HG03521 (cell line): ENCODE measurements around the gene EXOC4.
"Not testable (repeated sequence)": the region's sequence is repeated elsewhere in the genome, so short reads cannot be mapped to it uniquely, and the experiment has no call there.

Source experiments
- ATAC-seq: cut with Tn5 transposase; IDR thresholded peaks from one replicate; pipeline ENCODE4 v1.9.1; 2021; ENCODE audit warnings: mild to moderate bottlenecking, moderate library complexity; ENCODE audit not compliant: unreplicated experiment

The EXOC4 gene

GRCh38 chr7:133958822-133959221, 705.9 kb downstream of the EXOC4 start:
- ATAC-seq, result no peak

DNA sequence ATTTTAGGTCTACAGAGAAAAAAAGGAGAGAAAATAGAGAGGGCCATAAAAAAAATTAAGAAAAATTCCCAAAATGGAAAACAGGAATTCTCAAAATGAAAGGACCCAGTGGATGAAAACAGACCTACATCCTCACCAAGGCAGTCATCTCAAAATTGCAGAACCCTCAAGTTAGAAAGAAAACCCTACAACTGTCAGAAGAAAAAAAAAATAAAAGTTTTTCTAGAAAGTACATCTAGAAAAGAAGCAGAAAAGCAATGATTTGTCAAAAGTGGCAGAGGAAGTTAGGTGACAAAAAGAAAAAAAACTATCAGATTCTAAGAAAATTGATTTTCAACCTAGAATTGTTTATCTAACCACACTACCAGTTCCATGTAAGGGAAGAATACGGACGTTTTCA, 706.6 kb downstream of the EXOC4 start:
- no peak for ATAC-seq

DNA sequence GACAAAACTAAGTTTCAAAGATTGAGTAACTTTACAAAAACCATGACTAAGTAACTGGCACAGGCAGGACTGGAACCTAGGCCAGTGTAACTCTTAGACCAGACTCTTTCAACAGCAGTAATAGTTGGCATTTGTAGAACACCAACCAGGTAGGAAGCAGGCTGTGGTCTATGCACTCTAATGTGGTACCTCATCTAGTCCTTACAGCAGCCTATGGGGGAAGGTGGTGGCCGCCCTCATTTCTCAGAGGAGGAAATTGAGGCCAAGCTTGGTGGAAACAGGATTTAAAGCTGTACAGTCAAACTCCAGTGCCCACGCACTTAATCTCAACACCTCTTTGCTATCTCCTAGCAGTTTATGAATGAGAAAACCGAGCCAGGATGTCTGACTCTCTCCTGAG, 708.8 kb downstream of the EXOC4 start:
- no peak for ATAC-seq

DNA sequence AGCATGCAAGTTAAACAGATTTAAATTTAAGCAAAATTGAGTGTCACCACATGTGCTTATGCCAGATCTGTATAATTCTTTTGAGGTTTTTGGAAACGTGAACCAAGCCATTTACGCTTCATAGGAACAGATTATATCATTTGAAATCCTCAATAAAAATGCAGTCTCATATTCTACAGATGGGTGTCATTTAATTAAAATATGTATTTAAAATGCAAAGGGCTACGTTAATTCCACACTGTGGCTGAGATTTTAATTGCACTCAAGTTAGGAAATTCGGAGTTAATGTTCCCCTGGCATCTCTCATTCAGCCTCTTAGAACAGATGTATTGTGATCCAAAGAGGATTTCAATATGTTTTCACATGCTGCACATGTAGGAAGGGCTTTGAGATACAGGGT, 709.8 kb downstream of the EXOC4 start:
- no peak for ATAC-seq

DNA sequence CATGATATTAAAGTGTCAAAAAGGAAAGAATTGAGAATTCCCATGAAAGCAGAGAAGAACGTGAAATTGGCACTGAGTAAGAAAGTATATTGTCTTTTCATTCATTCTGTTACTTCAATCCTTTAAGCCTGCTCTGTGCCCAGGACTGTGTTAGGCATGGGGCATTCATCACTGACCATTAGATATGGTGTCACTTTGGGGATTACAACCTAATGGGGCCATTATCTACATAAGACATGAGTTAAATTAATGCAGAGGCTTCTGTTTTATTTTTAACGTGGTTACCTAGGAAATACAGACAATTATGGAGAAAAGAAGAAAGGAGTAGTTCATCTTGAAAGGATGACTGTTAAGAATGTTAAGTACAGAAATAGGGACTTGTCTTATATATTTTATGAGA, 710.8 kb downstream of the EXOC4 start:
- no peak for ATAC-seq

GRCh38 chr7:133971625-133972024, 718.7 kb downstream of the EXOC4 start:
- no peak for ATAC-seq

DNA sequence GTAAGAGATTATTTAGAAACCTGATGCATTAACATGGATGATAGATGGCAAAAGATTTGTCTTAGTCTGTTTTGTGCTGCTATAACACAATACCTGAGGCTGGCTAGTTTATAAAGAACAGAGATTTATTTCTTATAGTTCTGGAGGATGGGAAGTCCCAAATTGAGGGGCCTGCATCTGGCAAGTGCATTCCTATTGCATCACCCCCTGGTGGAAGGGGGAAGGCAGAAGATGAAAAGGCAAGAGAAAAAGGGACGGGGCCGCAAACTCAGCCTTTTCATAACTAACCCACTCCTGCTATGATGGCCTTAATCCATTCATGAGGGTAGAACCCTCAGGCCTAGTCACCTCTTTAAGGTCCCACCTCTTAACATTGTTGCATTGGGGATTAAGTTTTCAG, 720.8 kb downstream of the EXOC4 start:
- ATAC-seq, result no peak

DNA sequence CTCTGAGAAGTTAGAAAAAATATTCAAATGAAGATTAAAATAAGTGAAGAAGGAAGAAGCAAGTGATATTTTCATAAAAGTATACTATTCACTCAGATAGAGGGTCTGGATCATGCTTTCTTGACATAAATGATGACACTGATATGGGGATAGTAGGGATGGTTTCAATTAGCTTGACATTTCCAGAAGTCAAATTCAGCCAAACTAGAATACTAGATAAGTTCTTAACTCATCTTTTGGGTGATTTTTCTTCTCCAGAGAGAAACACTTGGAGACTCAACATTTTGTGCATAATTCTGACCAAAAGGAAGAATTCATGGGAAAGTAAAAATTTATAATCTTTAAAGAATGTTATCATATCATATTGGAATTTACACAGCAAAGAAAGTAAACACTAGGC, 722.3 kb downstream of the EXOC4 start:
- no peak for ATAC-seq

GRCh38 chr7:133976140-133976539, 723.3 kb downstream of the EXOC4 start:
- no peak for ATAC-seq

DNA sequence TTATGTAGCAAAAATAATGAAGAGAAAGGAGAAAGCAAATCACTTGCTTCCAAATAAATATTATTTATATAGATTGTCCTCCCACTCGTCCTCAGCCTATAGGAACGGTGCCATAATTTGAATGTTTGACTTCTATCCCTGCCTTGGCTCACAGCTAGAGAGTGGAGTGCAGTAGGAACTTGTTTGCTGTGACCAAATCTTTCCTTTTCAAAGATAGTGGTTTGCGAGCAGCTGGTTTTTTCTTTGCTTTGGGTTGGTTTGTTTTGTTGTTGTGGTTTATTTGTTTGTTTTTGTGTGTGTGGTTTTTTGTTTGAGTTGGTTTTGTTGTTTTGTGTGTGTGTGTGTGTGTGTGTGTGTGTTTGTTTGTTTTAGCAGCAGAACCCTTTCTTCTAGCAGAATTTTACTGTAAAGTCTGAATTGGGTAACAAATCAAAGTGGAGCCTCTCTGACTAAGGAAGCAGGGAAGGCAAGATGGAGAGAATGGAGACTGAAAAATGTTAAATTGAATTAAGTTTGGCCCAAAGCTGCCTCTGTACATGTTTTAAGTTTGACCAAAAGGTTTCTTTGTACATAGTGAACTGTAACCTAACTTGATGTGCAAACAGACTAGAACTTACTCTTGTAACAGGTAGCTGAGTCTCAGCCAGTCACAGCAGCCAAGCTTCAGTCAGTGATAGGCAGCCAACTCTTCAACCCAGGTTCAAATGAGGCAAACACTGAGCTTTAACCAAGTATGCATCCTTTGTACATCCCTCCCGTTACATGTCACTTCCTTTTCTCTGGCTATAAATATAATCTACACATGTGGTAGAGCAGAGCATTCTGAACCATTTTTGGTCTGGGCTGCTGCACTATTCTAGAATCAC, 724.8 kb downstream of the EXOC4 start:
- ATAC-seq, result no peak

DNA sequence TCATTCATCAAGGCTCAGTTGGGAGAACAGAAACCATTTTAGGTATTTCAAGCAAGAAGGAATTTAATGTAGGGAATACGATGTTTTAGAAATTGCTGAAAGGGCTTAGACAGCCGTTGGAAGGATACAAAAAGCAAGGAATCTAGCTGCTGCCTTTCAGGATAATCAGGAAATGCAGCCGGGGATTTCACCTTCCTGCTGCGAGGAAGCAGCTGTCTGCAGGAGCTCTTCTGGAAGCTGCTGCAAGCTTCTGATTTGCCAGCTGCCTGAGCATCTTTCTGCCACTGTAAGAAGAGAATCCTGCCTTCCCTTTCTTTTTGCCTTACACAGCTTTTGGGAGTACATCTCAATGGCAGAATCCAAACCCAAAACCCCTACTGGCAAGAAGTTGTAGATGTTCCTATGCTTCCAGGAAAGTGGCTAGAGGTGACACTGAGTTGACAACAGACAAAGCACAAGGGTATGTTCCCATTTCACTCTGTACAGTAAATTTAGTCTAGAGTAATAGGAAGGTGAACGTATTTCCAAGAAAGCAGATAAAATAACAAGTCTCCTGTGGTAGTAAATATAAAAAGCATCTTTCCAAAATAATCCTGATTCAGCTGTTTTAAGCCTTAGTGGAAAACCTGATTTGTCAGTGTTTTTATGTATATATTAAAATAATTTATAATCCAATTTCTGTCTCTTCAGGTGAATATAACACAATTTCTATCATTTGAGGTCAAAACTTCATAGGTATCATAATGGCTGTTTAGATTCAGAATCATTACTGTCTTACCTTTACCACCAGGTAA, 725.8 kb downstream of the EXOC4 start:
- ATAC-seq, result no peak

DNA sequence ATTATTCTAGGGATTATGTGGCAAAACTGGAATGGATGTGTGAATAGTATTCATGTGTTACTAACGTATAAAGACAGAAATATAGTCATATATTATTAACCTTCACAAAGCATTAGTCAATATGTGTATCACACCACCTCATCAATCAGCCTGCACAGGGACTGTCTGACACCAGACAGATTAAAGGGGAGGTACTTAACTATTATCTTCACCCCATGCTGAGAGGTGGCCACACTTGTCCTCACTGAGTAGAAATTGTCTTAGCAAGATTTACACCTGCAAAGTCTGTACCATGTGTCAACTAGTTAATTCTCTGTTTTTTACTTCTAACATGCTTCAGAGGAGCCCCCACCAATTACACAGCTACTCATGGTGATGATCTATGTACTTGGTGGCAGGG, 727.9 kb downstream of the EXOC4 start:
- no peak for ATAC-seq

DNA sequence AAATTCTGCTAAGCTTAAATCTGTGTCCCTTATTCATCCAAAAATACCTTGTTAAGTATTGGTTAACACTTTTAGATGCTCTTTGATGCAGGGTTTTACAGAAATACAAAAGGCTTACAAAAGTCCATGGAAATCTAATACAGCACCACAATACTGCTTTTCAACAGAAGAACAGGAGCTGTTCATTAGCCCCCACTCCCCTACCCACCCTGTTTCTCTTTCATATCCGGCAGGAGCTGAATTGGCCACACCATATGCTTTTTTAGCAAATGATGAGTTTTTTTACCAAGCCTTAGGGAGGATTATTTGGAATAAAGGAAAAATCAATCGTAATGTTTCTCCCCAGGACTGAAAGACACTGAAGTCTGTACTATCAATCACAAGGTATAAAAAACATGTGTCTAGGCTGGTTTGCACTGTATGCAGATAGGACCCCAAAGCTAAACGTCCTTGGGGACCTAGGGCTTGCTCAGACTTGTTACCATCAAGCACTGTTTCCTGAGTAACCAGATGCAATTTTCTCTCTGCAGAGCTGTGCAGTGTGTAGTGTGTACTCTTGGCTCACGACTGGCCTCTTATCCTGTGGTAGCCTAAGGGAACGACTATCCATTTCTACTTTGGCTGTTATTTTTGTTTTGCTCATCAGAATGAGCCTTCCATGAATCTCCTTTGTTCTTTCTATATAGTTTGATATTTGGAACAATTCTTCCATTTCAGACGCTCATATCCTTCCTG, 731.0 kb downstream of the EXOC4 start:
- ATAC-seq, result no peak

DNA sequence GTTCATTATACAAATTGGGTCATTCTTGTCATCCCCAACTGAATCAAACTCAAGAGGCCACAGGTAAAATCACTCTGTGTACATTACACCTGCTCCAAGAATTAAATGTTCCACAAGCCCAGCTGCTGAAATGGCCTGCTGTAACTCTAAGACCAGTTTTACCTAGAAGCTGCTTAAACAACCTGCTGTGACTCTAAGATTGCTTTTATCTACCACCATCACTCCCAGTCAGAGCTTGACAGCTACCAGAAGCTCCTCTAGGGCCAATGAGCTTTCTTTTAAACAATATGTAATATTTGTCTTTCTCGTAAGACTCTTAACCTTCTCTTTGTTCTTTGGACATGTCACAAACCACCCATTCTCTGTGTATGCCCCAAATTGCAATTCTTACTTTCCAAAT, 732.4 kb downstream of the EXOC4 start:
- no peak for ATAC-seq

- ATAC-seq, result no peak
Observed at GRCh38 chr7:133987582-133987981, 734.7 kb downstream of the EXOC4 start.

DNA sequence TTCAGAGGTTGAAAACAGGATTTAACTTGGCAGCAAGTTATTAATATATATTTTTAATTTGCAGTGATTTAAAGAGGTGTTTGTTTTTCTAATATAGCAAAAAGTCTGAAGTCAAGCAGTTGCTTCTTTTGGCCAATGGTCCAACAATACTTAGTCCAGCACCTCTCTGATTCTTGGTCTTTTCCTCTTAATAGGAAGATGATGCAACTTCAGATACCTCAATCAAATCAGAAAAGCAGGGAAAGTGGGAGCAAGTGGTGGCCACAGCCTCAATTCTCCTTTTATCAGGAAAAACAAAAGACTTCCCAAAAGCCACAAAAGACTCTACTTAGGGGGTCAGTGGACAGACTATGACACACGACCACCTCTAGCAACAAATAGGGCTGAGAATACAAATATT, 740.7 kb downstream of the EXOC4 start:
- no peak for ATAC-seq

- not testable (repeated sequence) for ATAC-seq
Observed at GRCh38 chr7:133994100-133994499, 741.2 kb downstream of the EXOC4 start.

DNA sequence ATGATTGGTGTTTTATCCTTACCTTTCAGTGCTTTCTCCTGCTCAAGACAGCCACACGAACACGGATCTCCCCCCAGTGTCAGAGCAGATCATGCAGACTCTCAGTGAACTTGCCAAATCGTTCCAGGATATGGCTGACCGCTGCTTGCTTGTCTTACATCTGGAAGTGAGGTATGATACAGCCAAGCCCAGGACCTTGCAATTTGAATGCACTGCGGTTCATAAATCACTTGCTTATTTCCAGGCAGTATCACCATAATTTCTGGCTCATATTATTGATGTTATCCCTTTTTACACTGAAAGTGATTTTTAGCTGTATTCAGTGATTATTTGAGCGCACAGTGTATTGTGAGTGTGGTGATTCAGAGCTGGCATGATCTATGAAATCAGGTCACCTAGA, 744.6 kb downstream of the EXOC4 start:
- no peak for ATAC-seq

- no peak for ATAC-seq
Observed at GRCh38 chr7:133999178-133999577, 746.3 kb downstream of the EXOC4 start.

DNA sequence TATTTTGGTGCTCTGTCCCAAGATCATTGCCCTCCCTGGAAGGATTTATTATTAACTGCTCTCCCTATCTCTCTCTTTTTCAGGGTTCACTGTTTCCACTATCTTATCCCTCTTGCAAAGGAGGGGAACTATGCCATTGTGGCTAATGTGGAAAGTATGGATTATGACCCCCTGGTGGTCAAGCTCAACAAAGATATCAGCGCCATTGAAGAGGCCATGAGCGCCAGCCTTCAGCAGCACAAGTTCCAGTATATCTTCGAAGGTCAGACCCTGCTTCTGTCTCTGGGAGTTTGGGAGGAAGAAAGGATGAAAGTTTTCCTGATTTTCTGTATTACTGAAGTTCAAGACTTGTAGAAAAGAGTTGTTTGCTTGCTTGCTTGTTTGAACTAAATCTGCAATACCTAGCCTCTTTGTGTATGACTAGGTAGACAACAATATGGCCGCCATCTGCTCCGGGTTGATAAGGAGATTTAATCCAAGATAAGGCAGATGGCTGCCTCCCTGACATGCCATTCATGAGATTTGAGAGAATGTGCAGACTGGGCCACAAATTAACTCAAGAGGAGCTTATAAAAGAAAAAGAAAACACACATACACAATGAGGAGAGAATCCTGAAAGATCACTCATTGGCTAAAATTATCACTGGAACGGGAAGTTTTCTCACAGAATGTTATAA, 752.1 kb downstream of the EXOC4 start:
- ATAC-seq, result no peak
